ENCODE measurements around the gene HMOX2. TPM values are rescaled to one million over a fixed set of nuclear protein-coding genes. Genes with fewer than 3 reads are reported as not detected.
A peak's percentile ranks its signal among the peaks of the same experiment; 100 is the strongest.

Gene HMOX2
- total RNA-seq, 6 donors from 2014 or later, result 22.0 to 93.9 (median 53.8) TPM

DNA sequence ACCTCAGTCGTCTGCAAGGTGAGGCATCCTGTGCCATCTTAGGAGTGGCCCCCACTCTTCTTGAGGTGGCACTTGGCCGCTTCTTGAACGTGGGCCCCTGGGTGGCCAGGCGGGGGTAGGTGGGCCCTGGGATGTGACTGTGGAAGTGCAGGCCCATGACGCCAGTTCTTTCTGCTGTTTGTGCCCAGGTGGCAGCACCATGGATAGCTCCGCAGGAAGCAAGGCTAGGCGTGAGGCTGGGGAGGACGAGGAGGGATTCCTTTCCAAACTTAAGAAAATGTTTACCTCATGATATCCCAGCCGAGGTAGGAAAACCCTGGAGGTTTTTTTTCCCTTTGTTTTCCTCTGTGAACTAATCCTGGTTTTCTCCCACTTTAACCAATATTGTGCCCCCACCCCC is 21.6 kb upstream of the HMOX2 start:
- DNase-seq, result no peak
- 82 to 84% methylated on average over 4 to 9 of the region's 9 CpGs for WGBS, 2 donors
- no peak for ATAC-seq (ENCODE audit: low FRiP score in 2 of 2)

DNA sequence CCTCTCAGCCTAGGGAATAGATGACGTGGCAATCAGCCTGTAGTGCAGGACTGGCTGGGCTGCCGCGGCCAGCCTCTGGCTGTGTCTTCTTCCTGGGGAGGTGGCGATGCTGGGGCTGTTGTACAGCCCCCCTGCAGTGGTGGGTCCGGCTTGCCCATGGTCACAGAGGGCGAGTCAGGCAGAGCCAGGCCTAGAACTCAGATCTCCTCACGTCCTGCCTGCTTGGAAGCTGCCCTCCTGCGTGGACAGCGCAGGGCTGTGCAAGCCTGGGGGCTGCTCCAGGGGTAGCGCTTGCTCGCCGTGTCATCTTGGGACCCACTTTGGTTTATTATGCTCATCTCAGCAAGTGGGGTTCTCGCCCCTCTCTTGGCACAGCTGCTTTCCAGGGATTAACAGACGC is 21.1 kb upstream of the HMOX2 start:
- no peaks in the 10 kb centered on the region for H3K9me3 ChIP-seq
- no peak for TF ChIP-seq POLR2AphosphoS5 (IDR thresholded peaks at IDR 0.05)
- no peak for TF ChIP-seq EP300 (IDR thresholded peaks at IDR 0.05)
- TF ChIP-seq POLR2A (IDR thresholded peaks at IDR 0.05), result no peak
- TF ChIP-seq, protein P1, sequence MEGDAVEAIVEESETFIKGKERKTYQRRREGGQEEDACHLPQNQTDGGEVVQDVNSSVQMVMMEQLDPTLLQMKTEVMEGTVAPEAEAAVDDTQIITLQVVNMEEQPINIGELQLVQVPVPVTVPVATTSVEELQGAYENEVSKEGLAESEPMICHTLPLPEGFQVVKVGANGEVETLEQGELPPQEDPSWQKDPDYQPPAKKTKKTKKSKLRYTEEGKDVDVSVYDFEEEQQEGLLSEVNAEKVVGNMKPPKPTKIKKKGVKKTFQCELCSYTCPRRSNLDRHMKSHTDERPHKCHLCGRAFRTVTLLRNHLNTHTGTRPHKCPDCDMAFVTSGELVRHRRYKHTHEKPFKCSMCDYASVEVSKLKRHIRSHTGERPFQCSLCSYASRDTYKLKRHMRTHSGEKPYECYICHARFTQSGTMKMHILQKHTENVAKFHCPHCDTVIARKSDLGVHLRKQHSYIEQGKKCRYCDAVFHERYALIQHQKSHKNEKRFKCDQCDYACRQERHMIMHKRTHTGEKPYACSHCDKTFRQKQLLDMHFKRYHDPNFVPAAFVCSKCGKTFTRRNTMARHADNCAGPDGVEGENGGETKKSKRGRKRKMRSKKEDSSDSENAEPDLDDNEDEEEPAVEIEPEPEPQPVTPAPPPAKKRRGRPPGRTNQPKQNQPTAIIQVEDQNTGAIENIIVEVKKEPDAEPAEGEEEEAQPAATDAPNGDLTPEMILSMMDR (IDR thresholded peaks at IDR 0.05), result no peak
- H3K27me3 ChIP-seq, result no peaks in the 10 kb centered on the region
- H3K4me3 ChIP-seq, result no peak overlapping the region
- DNase-seq, result peak in 1 of 2 donors; percentile 60
- H3K27ac ChIP-seq, result no peak overlapping the region
- H3K36me3 ChIP-seq, result peaks cover 7 to 83% (median 57%) of the 10 kb centered on the region in 4 donors
- ATAC-seq (ENCODE audit: low FRiP score in 2 of 2), result no peak
- 92 to 100% methylated on average over 5 to 14 of the region's 14 CpGs for WGBS, 2 donors
- peaks cover 0 to 13% (median 6%) of the 10 kb centered on the region in 4 donors for H3K4me1 ChIP-seq

More for the DNA sequence above, 21.6 kb upstream of the HMOX2 start:
- Histone ChIP-seq H3K27ac (no peak overlapping the region), H3K36me3 (peaks cover 7 to 83% (median 61%) of the 10 kb centered on the region in 4 donors), H3K4me1 (peaks cover 0 to 10% (median 4%) of the 10 kb centered on the region in 4 donors), H3K4me3 (no peak overlapping the region), H3K9me3 (no peaks in the 10 kb centered on the region), H3K27me3 (no peaks in the 10 kb centered on the region)
- no peak for TF ChIP-seq POLR2AphosphoS5 (IDR thresholded peaks at IDR 0.05)
- TF ChIP-seq POLR2A (IDR thresholded peaks at IDR 0.05), result no peak
- TF ChIP-seq EP300 (IDR thresholded peaks at IDR 0.05), result no peak
- TF ChIP-seq, protein P1 (IDR thresholded peaks at IDR 0.05), result no peak

DNA sequence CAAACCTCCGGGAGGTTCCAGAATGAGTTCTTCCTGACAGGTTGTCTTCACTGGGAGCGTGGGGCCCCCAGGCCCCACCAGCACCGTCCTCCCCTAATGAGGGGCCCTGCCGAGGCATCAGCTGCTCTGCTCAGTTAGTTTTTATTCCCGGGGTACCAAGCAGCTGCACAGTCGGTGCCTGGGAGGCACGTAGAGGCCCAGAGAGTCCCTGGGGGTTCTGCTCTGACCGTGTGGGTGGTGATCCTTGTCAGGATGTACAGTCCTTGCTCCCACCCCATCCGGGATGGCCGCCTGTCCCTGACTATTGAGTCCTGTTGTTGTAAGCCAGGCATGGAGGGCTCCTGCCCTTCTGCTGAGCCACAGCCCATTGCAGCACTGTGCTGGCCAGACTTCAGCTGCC is 20.2 kb upstream of the HMOX2 start:
- H3K4me3 ChIP-seq, result no peak overlapping the region
- H3K27ac ChIP-seq, result no peak overlapping the region
- DNase-seq (no peak), ATAC-seq (ENCODE audit: low FRiP score in 2 of 2) (no peak)
- peaks cover 0 to 78% (median 49%) of the 10 kb centered on the region in 4 donors for H3K36me3 ChIP-seq
- no peaks in the 10 kb centered on the region for H3K9me3 ChIP-seq
- no peaks in the 10 kb centered on the region for H3K27me3 ChIP-seq
- 87% methylated on average over 10 of the region's 10 CpGs; no CpG with 5 or more reads in 1 of the 2 donors for WGBS, 2 donors
- TF ChIP-seq POLR2AphosphoS5 (IDR thresholded peaks at IDR 0.05), result no peak
- TF ChIP-seq, protein P1 (IDR thresholded peaks at IDR 0.05), result no peak
- TF ChIP-seq POLR2A (IDR thresholded peaks at IDR 0.05), result no peak
- no peak for TF ChIP-seq EP300 (IDR thresholded peaks at IDR 0.05)
- H3K4me1 ChIP-seq, result peaks cover 0 to 13% (median 6%) of the 10 kb centered on the region in 4 donors

DNA sequence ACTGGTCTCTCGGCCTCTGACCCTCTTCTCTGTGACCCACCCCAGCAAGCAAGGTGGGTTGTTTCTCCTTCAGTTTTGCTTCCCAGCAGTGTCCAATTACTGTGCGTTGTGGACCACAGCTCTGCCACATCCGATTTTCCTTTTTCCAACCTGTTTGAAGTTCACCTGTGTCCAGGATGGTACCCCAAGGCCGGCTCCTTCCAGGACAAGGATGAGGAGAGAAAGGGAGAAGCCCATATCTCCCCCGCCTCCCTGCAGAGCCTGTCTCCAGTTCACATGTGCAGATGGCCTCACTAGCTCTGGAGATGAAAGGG is 15.3 kb upstream of the HMOX2 start:
- H3K4me3 ChIP-seq, result no peak overlapping the region
- ATAC-seq (ENCODE audit: low FRiP score in 2 of 2), result no peak
- no peaks in the 10 kb centered on the region for H3K27me3 ChIP-seq
- H3K27ac ChIP-seq, result no peak overlapping the region
- H3K36me3 ChIP-seq, result peaks cover 4 to 77% (median 50%) of the 10 kb centered on the region in 4 donors
- DNase-seq, result no peak
- H3K9me3 ChIP-seq, result no peaks in the 10 kb centered on the region
- peaks cover 0 to 13% (median 6%) of the 10 kb centered on the region in 4 donors for H3K4me1 ChIP-seq
- WGBS, 2 donors, result 87 to 92% methylated on average over 4 to 5 of the region's 5 CpGs
- TF ChIP-seq POLR2A (IDR thresholded peaks at IDR 0.05), result no peak
- TF ChIP-seq POLR2AphosphoS5 (IDR thresholded peaks at IDR 0.05), result no peak
- TF ChIP-seq, protein P1 (IDR thresholded peaks at IDR 0.05), result no peak
- TF ChIP-seq EP300 (IDR thresholded peaks at IDR 0.05), result no peak

Measured in upper lobe of left lung (tissue), 6 donors.